Stomach (tissue), 9 donors: ENCODE data around the gene SPARCL1. TPM values are rescaled to one million over a fixed set of nuclear protein-coding genes. Genes with fewer than 3 reads are reported as not detected.
"Not testable (repeated sequence)": the region's sequence is repeated elsewhere in the genome, so short reads cannot be mapped to it uniquely, and the experiment has no call there.

Experiments
- DNase-seq, 2 donors: peaks; one replicate each; pipeline versions ENCODE4 v3.0.0 to v3.0.0-alpha.2; 2013 to 2019
- H3K27ac ChIP-seq, 5 donors: fragments of 200-600 bp in 4 of 5; sonication (generic) in 4 of 5; one replicate each; pipeline ENCODE4 v1.5.1; 2013 to 2019; ENCODE audit warnings: mild to moderate bottlenecking in 1 of 5, moderate library complexity in 1 of 5
- H3K27me3 ChIP-seq, 3 donors: fragments of 200-600 bp; sonication (generic); one replicate each; pipeline ENCODE4 v1.5.1; 2017 to 2019; ENCODE audit warnings: mixed run types in 1 of 3
- H3K36me3 ChIP-seq, 4 donors: fragments of 200-600 bp; sonication (generic); 1 replicate in 3 of 4; 2 replicates in 1 of 4; pipeline ENCODE4 v1.5.1; 2016 to 2019
- H3K4me1 ChIP-seq, 4 donors: fragments of 200-600 bp; sonication (generic); one replicate each; pipeline ENCODE4 v1.5.1; 2016 to 2019
- H3K4me3 ChIP-seq, 4 donors: fragments of 200-600 bp; sonication (generic) in 3 of 4; one replicate each; pipeline ENCODE4 v1.5.1; 2016 to 2019; ENCODE audit warnings: mild to moderate bottlenecking in 1 of 4
- H3K9me3 ChIP-seq, 4 donors: fragments of 200-600 bp; sonication (generic); one replicate each; pipeline ENCODE4 v1.5.1; 2016 to 2019
- EP300 ChIP-seq: sonication (generic); formaldehyde crosslinking; IDR thresholded peaks from one replicate; pipeline ENCODE4 v1.6.1; 2017; ENCODE audit warnings: antibody characterized with exemption
- POLR2A ChIP-seq, 4 donors: fragments of 450-650 bp; IDR thresholded peaks; one replicate each; pipeline ENCODE4 v1.6.1; 2016; ENCODE audit warnings: antibody characterized with exemption in 4 of 4, control low read depth in 2 of 4, mild to moderate bottlenecking in 1 of 4, moderate library complexity in 1 of 4
- POLR2AphosphoS5 ChIP-seq, 3 donors: sonication (generic); formaldehyde crosslinking; IDR thresholded peaks; one replicate each; pipeline ENCODE4 v1.6.1; 2016; ENCODE audit warnings: antibody characterized with exemption in 3 of 3
- WGBS, 5 donors: extraction: QIAGEN DNeasy Blood & Tissue Kit in 3 of 5; methylation state at CpG; one replicate each; pipeline versions ENCODE4 v1.1.5 to v1.1.7; 2013 to 2018; 5-methylcytosine and 5-hydroxymethylcytosine counted together
- intact Hi-C: fragments of 100-400 bp; cut with DNase I; formaldehyde crosslinking; loops from one replicate; pipeline ENCODE4 v1.15.1; 2023; ENCODE audit warnings: low total_unique reads
- polyA plus RNA-seq, 3 donors: library from polyadenylated mRNA; stranded (reverse); fragments of 200-250 nt; gene quantifications; one replicate each; pipeline ENCODE4 v1.2.3, GENCODE V29; 2013
- total RNA-seq, 5 donors: library from RNA; depleted of rRNA; stranded (reverse); fragments of >200 nt; gene quantifications; one replicate each; pipeline versions ENCODE4 v1.1.0 to v1.2.3, GENCODE V29; 2014 to 2016
- TF ChIP-seq, protein P1 (sequence below), 7 experiments: fragments of 450-650 bp in 4 of 7; fragments of 200-600 bp in 3 of 7; sonication (generic) in 3 of 7; IDR thresholded peaks; one replicate each; pipeline ENCODE4 v1.5.1; 2016 to 2019; ENCODE audit warnings: antibody characterized with exemption in 7 of 7, control low read depth in 2 of 7, mild to moderate bottlenecking in 1 of 7
- donor health status: healthy with polysubstance abuse.
- donor health status: Bipolar disorder and iron deficiency.
- donor health status: healthy.

SPARCL1 gene
- total and polyA plus RNA-seq, 8 donors, result 36.9 to 710 (median 192) TPM

DNA sequence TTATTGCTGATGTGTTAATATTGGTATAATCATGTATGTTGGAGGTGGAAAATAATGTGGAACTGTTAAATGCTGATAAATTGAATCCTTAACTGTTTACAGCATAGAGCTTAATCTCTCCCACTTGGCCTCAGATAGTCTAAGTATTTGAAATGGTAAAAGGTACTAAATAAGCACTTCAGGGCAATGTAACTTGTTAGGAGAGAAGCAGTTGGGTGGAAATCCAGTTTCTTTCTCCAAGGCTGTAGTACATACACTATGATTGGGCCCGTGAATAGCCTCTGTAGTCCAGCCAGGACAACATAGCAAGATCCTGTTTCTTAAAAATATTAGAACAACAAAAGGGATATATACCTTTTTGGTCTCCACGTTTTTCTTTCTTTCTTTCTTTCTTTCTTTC, 67.1 kb downstream of the SPARCL1 start:
- no peak for DNase-seq
- no peak overlapping the region for H3K27ac ChIP-seq
- WGBS, 5 donors, result 71 to 92% (median 83%) methylated on average over 2 of the region's 2 CpGs
- H3K4me3 ChIP-seq, result no peak overlapping the region
- peaks cover 3 to 20% (median 17%) of the 10 kb centered on the region in 4 donors for H3K36me3 ChIP-seq
- TF ChIP-seq EP300 (no peak), POLR2AphosphoS5 (IDR thresholded peaks at IDR 0.05) (no peak), POLR2A (IDR thresholded peaks at IDR 0.05) (no peak)
- TF ChIP-seq, protein P1, sequence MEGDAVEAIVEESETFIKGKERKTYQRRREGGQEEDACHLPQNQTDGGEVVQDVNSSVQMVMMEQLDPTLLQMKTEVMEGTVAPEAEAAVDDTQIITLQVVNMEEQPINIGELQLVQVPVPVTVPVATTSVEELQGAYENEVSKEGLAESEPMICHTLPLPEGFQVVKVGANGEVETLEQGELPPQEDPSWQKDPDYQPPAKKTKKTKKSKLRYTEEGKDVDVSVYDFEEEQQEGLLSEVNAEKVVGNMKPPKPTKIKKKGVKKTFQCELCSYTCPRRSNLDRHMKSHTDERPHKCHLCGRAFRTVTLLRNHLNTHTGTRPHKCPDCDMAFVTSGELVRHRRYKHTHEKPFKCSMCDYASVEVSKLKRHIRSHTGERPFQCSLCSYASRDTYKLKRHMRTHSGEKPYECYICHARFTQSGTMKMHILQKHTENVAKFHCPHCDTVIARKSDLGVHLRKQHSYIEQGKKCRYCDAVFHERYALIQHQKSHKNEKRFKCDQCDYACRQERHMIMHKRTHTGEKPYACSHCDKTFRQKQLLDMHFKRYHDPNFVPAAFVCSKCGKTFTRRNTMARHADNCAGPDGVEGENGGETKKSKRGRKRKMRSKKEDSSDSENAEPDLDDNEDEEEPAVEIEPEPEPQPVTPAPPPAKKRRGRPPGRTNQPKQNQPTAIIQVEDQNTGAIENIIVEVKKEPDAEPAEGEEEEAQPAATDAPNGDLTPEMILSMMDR (IDR thresholded peaks at IDR 0.05), result no peak
- no peaks in the 10 kb centered on the region for H3K27me3 ChIP-seq
- H3K9me3 ChIP-seq, result no peaks in the 10 kb centered on the region
- intact Hi-C loops, result no loop called here
- peaks cover 0 to 19% (median 7%) of the 10 kb centered on the region in 4 donors for H3K4me1 ChIP-seq

DNA sequence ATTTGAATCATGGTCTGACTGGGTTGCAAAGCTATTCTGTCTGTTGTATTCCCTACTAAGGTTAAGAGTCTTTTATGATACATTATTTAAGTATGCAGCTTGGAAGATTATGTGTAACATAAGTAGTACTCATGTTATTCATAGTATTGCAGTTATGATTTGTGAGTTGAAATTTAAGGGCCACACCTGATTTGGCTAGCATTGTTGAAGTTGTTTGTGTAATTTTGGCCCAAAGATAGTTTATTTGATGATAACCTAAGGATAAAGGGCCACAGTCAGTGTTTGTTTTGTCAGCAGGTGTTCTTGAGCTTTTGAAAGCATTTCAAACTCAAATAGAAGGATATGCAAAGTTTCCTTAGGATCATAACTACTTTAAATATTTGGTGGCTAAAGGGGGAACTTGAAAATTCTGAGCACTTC, 67.9 kb downstream of the SPARCL1 start:
- DNase-seq, result peak in 1 of 2 donors; percentile 9
- Histone ChIP-seq H3K4me3 (no peak overlapping the region), H3K36me3 (peaks cover 3 to 25% (median 21%) of the 10 kb centered on the region in 4 donors), H3K9me3 (no peaks in the 10 kb centered on the region), H3K4me1 (peaks cover 0 to 22% (median 7%) of the 10 kb centered on the region in 4 donors), H3K27me3 (no peaks in the 10 kb centered on the region), H3K27ac (no peak overlapping the region)
- intact Hi-C loops, result no loop called here
- TF ChIP-seq POLR2A (IDR thresholded peaks at IDR 0.05) (no peak), POLR2AphosphoS5 (IDR thresholded peaks at IDR 0.05) (peak in 1 of 3 donors; percentile 27)

DNA sequence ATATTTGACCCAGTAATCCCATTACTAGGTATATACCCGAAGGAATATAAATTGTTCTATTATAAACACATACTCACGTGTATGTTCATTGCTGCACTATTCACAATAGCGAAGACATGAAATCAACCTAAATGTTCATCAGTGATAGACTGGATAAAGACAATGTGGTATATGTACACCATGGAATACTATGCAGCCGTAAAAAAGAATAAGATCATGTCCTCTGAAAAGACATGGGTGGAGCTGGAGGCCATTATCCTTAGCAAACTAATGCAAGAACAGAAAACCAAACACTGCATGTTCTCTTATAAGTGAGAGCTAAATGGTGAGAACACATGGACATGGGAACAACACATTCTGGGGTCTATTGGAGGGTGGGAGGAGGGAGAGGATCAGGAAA, 70.3 kb downstream of the SPARCL1 start:
- Histone ChIP-seq H3K9me3 (no peaks in the 10 kb centered on the region), H3K36me3 (peaks cover 3 to 47% (median 32%) of the 10 kb centered on the region in 4 donors), H3K4me3 (no peak overlapping the region), H3K4me1 (peaks cover 0 to 15% (median 7%) of the 10 kb centered on the region in 4 donors), H3K27ac (no peak overlapping the region), H3K27me3 (no peaks in the 10 kb centered on the region)
- 98% methylated on average over 4 of the region's 4 CpGs for WGBS, 5 donors
- TF ChIP-seq, protein P1 (IDR thresholded peaks at IDR 0.05), result no peak
- TF ChIP-seq POLR2A (IDR thresholded peaks at IDR 0.05) (no peak), POLR2AphosphoS5 (IDR thresholded peaks at IDR 0.05) (no peak), EP300 (no peak)
- DNase-seq, result no peak
- intact Hi-C loops, result no loop called here

DNA sequence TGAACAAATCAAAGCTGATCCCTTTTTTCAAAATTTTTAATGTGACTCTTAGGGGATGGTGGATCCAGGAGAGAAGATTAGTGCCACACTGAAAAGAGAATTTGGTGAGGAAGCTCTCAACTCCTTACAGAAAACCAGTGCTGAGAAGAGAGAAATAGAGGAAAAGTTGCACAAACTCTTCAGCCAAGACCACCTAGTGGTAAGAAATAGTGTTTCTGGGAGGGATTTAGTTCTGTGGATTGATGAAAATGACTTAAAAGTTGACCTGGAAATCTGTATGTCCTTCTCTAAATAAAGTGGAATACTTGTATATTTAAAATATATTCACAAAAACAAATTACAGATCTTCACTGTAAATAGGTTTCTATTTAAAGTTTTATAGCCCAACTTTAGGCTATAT, 77.6 kb downstream of the SPARCL1 start:
- TF ChIP-seq POLR2AphosphoS5 (IDR thresholded peaks at IDR 0.05) (no peak), EP300 (no peak), POLR2A (IDR thresholded peaks at IDR 0.05) (no peak)
- TF ChIP-seq, protein P1 (IDR thresholded peaks at IDR 0.05), result no peak
- no peaks in the 10 kb centered on the region for H3K27me3 ChIP-seq
- no peak overlapping the region for H3K27ac ChIP-seq
- intact Hi-C loops, result no loop called here
- H3K4me1 ChIP-seq, result peaks cover 0 to 4% (median 0%) of the 10 kb centered on the region in 4 donors
- H3K36me3 ChIP-seq, result peaks cover 10 to 72% (median 66%) of the 10 kb centered on the region in 4 donors
- H3K4me3 ChIP-seq, result no peak overlapping the region
- no peaks in the 10 kb centered on the region for H3K9me3 ChIP-seq
- no peak for DNase-seq

DNA sequence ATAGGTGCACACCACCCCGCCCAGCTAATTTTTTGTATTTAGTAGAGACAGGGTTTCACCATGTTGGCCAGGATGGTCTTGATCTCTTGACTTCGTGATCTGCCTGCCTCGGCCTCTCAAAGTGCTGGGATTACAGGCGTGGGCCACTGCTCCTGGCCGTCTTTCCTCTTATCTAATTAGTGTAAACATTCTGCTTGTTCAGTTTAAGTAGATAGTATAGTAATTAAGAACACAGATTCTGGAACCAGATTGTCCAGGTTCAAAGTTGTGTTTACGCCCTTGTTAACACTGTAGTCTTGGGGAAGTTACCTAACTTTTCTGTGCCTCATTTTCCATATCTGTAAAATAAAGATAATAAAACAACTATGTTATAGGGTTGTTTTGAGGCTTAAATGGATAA, 82.8 kb downstream of the SPARCL1 start:
- H3K27me3 ChIP-seq, H3K27ac ChIP-seq, H3K9me3 ChIP-seq, H3K4me3 ChIP-seq, DNase-seq, intact Hi-C loops, H3K4me1 ChIP-seq: not testable (repeated sequence)
- peaks cover 9 to 73% (median 68%) of the 10 kb centered on the region in 4 donors for H3K36me3 ChIP-seq
- WGBS, 5 donors, result 48 to 67% (median 57%) methylated on average over 6 of the region's 6 CpGs
